A549 treated with Hydrocortisone at 1 μM for 4 hours (cell line): ENCODE measurements around the gene FFAR1. TPM values are rescaled to one million over a fixed set of nuclear protein-coding genes. Genes with fewer than 3 reads are reported as not detected.

ENCODE experiments used
- total RNA-seq: library from RNA; stranded (reverse); fragments of 200-300 nt; extraction: Qiagen RNA extraction; gene quantifications from 5 replicates; pipeline ENCODE4 v1.2.3, GENCODE V29; 2022

FFAR1 gene, protein sequence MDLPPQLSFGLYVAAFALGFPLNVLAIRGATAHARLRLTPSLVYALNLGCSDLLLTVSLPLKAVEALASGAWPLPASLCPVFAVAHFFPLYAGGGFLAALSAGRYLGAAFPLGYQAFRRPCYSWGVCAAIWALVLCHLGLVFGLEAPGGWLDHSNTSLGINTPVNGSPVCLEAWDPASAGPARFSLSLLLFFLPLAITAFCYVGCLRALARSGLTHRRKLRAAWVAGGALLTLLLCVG (N-terminal part only)
- total RNA-seq, result 0.07 TPM in 2 of 5 replicates, not detected in the others

GRCh38 chr19:35347171-35347929 is at the start of gene FFAR1:
Gene FFAR1 (plus strand): TSS chr19:35347902. CDS start chr19:35351552, 3,650 bp downstream.

DNA sequence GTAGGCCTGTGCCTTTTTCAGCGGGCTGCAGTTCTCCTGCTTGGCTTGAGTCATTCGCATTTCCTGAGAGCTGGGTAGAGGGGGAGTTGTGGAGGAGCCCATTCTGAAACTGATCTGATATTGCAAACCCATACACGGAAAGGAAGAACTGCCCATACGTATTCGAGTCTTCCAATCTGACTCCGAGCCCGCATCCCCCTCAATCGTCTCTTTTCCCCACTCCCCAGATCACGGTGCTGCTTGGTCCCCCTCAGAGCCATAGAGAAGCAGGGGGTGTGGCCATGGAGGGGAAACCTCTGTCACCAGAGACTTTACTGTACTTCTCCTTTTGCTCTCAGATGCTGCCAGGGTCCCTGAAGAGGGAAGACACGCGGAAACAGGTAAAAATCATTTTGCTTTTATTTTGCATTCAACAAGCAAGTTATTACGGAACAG is 18.8 kb upstream of the FFAR1 start, which contains the start of gene CD22:
TSS of gene CD22 (plus strand) at position 337 of the 435 bp plus-strand sequence. CDS start 2,854 bp downstream, outside the sequence.

DNA sequence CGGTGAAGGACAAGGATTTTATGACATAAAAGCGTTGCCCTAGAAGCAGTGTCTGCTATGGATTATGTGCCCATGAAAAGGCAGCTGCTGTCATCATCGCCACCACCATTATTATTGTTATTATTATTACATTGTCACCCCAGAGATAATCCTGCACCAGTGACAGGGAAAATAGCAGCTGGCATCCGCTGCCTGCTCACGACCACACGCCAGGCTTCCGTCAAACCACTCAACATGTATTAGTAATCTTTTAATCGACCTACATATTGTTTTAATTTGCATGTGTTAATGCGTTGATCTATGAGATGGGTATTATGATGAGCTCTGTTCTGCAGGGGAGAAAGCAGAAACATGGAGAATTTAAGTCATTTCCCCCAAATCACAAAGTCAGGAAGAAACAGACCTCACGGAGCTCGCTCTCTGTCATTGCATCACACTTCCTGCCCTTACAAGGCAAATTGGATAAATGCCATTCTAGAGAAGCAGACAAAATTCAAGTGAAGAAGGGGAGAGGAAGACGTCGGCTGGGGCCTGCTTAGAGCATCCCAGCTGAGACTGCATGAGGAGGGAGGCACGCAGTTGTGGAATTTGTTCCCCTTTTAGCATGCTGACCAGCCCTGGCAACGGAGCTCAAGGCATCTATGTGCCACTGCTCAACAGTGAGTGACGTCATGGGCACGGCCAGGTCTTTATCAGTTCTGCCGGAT is 10.3 kb downstream of the FFAR1 start, which contains the start of gene FFAR3:
TSS of gene FFAR3 (plus strand) at position 594 of the 707 bp plus-strand sequence. CDS start 431 bp downstream, outside the sequence.

DNA sequence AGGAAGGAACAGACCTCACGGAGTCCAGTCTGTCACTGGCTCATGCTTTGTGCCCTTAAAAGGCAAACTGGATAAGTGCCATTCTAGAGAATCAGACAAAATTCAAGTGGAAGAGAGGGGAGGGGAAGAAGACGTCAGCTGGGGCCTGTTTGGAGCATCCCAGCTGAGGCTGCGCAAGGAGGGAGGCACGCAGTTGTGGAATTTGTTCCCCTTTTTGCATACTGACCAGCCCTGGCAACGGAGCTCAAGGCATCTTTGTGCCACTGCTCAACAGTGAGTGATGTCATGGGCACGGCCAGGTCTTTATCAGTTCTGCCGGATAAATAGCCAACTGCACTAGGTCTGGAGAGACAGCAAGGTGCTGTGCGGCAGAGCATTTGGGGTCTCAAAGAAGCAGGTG is 23.0 kb downstream of the FFAR1 start, which contains the start of gene GPR42:
TSS of gene GPR42 (plus strand) at position 347 of the 400 bp plus-strand sequence. CDS start 292 bp downstream, outside the sequence.

Other genes with a start within 250 kb of the FFAR1 start
- gene FXYD3, start 232.1 kb upstream of the FFAR1 start, total RNA-seq, result 0.18 to 0.71 TPM (median 0.32 TPM) in 5 replicates
- 0.21 to 0.42 TPM (median 0.26 TPM) in 5 replicates for gene LGI4, start 212.8 kb upstream of the FFAR1 start, total RNA-seq
- gene FXYD1, start 209.1 kb upstream of the FFAR1 start, total RNA-seq, result 0.32 to 0.59 TPM (median 0.33 TPM) in 3 of 5 replicates, not detected in the others
- gene FXYD7, start 204.6 kb upstream of the FFAR1 start, total RNA-seq, result 0.17 to 0.44 TPM (median 0.25 TPM) in 5 replicates
- gene FXYD5, start 193.2 kb upstream of the FFAR1 start, total RNA-seq, result 175 to 215 TPM (median 202 TPM) in 5 replicates
- gene FAM187B, start 119.2 kb upstream of the FFAR1 start, total RNA-seq, result not detected in 5 replicates
- gene LSR, start 98.9 kb upstream of the FFAR1 start, total RNA-seq, result 6.8 to 12.1 TPM (median 10.2 TPM) in 5 replicates
- gene USF2, start 78.9 kb upstream of the FFAR1 start, total RNA-seq, result 120 to 158 TPM (median 149 TPM) in 5 replicates
- 0.02 to 0.22 TPM (median 0.12 TPM) in 3 of 5 replicates, not detected in the others for gene HAMP, start 65.4 kb upstream of the FFAR1 start, total RNA-seq
- gene MAG, start 55.7 kb upstream of the FFAR1 start, total RNA-seq, result not detected in 5 replicates
- gene CD22, start 18.7 kb upstream of the FFAR1 start, total RNA-seq, result 0.68 to 1.2 TPM (median 0.95 TPM) in 5 replicates
- gene FFAR3, start 10.6 kb downstream of the FFAR1 start, total RNA-seq, result 0.09 TPM in 2 of 5 replicates, not detected in the others
- not detected in 5 replicates for gene GPR42, start 23.2 kb downstream of the FFAR1 start, total RNA-seq
- gene FFAR2, start 100.4 kb downstream of the FFAR1 start, total RNA-seq, result not detected in 5 replicates
- gene KRTDAP, start 142.6 kb downstream of the FFAR1 start, total RNA-seq, result not detected in 5 replicates
- 33.8 to 45.0 TPM (median 35.0 TPM) in 5 replicates for gene DMKN, start 165.7 kb downstream of the FFAR1 start, total RNA-seq
- gene SBSN, start 180.4 kb downstream of the FFAR1 start, total RNA-seq, result 2.2 to 4.6 TPM (median 3.5 TPM) in 5 replicates
- gene GAPDHS, start 185.6 kb downstream of the FFAR1 start, total RNA-seq, result 0.09 TPM in 1 of 5 replicates, not detected in the others
- gene TMEM147, start 197.7 kb downstream of the FFAR1 start, total RNA-seq, result 323 to 433 TPM (median 412 TPM) in 5 replicates
- 0.07 to 0.09 TPM in 2 of 5 replicates, not detected in the others for gene ATP4A, start 215.8 kb downstream of the FFAR1 start, total RNA-seq
- not detected in 5 replicates for gene PMIS2, start 238.3 kb downstream of the FFAR1 start, total RNA-seq